ENCODE measurements around the gene PNO1.

The PNO1 gene

DNA sequence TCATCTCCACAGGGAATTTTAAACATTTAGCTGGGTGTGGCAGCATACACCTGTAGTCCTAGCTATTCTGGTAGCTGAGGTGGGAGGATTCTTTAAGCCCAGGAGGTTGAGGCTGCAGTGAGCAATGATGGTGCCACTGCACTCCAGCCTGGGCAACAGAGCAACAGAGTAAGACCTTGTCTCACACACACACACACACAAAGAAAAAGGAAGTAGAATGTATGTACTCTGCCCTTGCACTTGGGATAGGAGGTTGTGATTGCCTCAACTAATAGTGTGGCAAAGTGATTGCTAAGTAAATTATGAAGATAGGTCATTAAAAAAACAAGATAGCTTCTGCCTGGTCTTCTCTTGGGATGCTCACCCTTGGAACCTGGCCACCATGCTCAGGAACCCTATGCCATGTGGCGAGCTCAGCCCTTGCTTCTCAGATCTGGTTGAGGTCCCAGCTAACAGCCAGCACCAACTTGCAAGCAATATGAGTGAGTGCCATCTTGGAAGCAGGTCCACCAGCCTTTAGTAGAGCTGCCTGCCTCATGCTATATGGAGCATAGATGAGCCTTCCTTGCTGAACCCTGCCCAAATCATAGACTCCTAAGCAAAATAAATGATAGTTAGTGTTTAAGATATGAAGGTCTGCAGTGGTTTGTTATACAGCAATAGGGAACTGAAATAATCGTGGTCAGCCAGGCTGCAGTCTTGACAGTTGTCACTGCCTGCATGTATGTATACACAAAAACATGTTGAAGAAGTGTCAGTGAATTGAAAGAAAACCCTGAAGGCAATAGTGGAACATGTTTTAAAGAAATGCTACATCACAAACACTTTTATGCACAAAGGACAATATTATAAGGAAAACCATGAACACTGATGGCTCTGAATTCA, 30.1 kb upstream of the PNO1 start:
- Histone ChIP-seq H3K27ac (ENCODE audit: low read length) (no peak overlapping the region), H3K36me3 (ENCODE audit: insufficient read depth, low read depth, low read length) (peaks cover 6% of the 10 kb centered on the region; the same call in 1 of the 2 replicates), H3K9me3 (ENCODE audit: insufficient read depth, low read depth, low read length) (no peaks in the 10 kb centered on the region), H3K4me1 (ENCODE audit: insufficient read depth, low read length) (no peaks in the 10 kb centered on the region), H3K4me3 (ENCODE audit: low read length) (no peak overlapping the region), H3K9ac (ENCODE audit: low read depth, low read length) (no peak overlapping the region), H3K27me3 (ENCODE audit: insufficient read depth, low read length) (no peaks in the 10 kb centered on the region)

DNA sequence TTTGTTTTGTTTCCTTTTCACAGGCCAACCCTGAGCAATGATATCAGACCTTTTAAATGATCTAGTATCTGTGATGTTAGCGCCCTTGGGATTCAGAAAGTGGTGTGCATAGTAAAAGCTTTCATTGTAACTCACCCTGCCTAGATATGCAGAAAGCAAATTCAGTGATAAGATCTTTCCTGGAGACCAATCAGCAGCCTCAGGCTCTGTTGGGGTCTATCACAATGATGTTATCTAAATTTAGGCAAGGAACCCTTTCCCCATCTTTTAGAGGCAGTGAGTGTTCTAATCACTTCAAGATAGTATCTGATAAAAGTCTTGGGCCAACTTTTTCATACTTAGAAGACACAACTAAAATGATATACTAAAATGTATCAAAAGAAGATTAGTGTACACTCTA, 23.6 kb upstream of the PNO1 start:
- Histone ChIP-seq H3K27ac (ENCODE audit: low read length) (no peak overlapping the region), H3K27me3 (ENCODE audit: insufficient read depth, low read length) (no peaks in the 10 kb centered on the region), H3K36me3 (ENCODE audit: insufficient read depth, low read depth, low read length) (peaks cover 26% of the 10 kb centered on the region; the same call in 1 of the 2 replicates), H3K4me3 (ENCODE audit: low read length) (no peak overlapping the region), H3K4me1 (ENCODE audit: insufficient read depth, low read length) (no peaks in the 10 kb centered on the region), H3K9me3 (ENCODE audit: insufficient read depth, low read depth, low read length) (no peaks in the 10 kb centered on the region), H3K9ac (ENCODE audit: low read depth, low read length) (no peak overlapping the region)

DNA sequence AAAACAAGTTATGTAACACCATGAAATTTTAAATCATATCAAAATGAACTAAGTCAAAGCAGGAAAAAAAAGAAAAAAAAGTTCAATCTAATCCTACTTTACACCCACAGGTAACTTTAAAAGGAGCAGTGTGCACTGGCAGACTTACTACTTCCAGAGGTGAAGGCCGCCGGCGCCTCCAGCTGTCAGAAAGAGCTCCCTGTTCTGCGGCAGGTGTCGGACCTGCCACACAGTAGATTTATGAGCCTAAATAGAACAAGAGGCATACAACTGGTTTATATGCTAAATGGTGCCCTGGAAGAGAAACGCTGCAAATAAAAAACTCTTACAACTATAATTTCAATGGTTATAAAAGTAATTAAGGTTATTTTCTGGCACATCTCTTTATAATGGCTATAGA, 23.1 kb upstream of the PNO1 start:
- Histone ChIP-seq H3K4me3 (ENCODE audit: low read length) (no peak overlapping the region), H3K9ac (ENCODE audit: low read depth, low read length) (no peak overlapping the region), H3K27ac (ENCODE audit: low read length) (no peak overlapping the region), H3K4me1 (ENCODE audit: insufficient read depth, low read length) (no peaks in the 10 kb centered on the region), H3K9me3 (ENCODE audit: insufficient read depth, low read depth, low read length) (no peaks in the 10 kb centered on the region), H3K36me3 (ENCODE audit: insufficient read depth, low read depth, low read length) (peaks cover 26% of the 10 kb centered on the region; the same call in 1 of the 2 replicates), H3K27me3 (ENCODE audit: insufficient read depth, low read length) (no peaks in the 10 kb centered on the region)

GRCh38 chr2:68135448-68136320, 22.0 kb upstream of the PNO1 start:
- H3K27ac ChIP-seq (ENCODE audit: low read length), result no peak overlapping the region
- no peak overlapping the region for H3K9ac ChIP-seq (ENCODE audit: low read depth, low read length)

DNA sequence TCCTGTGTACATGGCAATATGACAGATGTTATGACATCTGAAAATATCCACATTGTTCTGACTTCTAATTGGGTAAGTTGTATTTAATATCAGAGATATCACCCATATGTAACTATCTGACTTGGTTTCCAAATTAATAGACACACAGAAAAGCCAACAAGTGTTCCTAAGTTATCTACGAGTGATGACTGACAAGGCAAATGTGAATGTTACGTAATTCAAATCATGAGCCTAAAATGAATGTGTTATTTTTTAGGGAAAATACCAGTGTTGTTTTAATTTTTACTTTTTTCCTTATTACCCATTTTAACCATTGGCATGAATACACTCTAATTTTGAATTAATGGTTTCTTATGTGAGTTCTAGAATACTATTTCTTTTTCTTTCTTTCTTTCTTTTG, 15.8 kb upstream of the PNO1 start:
- Histone ChIP-seq H3K4me3 (ENCODE audit: low read length) (no peak overlapping the region), H3K9me3 (ENCODE audit: insufficient read depth, low read depth, low read length) (no peaks in the 10 kb centered on the region), H3K27me3 (ENCODE audit: insufficient read depth, low read length) (no peaks in the 10 kb centered on the region), H3K4me1 (ENCODE audit: insufficient read depth, low read length) (no peaks in the 10 kb centered on the region), H3K9ac (ENCODE audit: low read depth, low read length) (no peak overlapping the region), H3K36me3 (ENCODE audit: insufficient read depth, low read depth, low read length) (peaks cover 24% of the 10 kb centered on the region), H3K27ac (ENCODE audit: low read length) (no peak overlapping the region)

More at GRCh38 chr2:68135448-68136320, 22.0 kb upstream of the PNO1 start:
- Histone ChIP-seq H3K4me1 (ENCODE audit: insufficient read depth, low read length) (no peaks in the 10 kb centered on the region), H3K9me3 (ENCODE audit: insufficient read depth, low read depth, low read length) (no peaks in the 10 kb centered on the region), H3K36me3 (ENCODE audit: insufficient read depth, low read depth, low read length) (peaks cover 35% of the 10 kb centered on the region; the same call in 1 of the 2 replicates), H3K4me3 (ENCODE audit: low read length) (no peak overlapping the region), H3K27me3 (ENCODE audit: insufficient read depth, low read length) (no peaks in the 10 kb centered on the region)

DNA sequence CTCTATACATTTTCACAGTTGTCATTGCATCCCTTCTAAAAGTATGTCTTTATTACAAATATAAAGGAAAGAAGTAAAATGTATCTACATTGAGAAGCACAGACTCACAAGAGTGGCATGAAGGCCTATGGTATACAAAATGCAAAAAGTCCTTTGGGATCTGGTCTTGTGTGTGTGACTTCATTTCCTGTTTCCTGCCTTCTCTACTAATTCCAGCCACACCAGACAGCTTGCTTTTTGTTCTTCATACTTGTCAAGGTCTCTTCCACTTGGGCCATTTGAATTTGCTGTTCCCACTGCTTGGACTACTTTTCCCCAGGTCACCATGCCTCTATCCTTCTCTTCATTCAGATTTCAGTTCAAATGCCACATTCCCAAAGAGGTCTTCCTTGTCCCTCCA, 6.7 kb upstream of the PNO1 start:
- no peak overlapping the region for H3K27ac ChIP-seq (ENCODE audit: low read length)
- H3K9me3 ChIP-seq (ENCODE audit: insufficient read depth, low read depth, low read length), result no peaks in the 10 kb centered on the region
- H3K9ac ChIP-seq (ENCODE audit: low read depth, low read length), result no peak overlapping the region
- no peak overlapping the region for H3K4me3 ChIP-seq (ENCODE audit: low read length)
- H3K36me3 ChIP-seq (ENCODE audit: insufficient read depth, low read depth, low read length), result no peaks in the 10 kb centered on the region
- H3K4me1 ChIP-seq (ENCODE audit: insufficient read depth, low read length), result no peaks in the 10 kb centered on the region; the same call in 1 of the 2 replicates
- H3K27me3 ChIP-seq (ENCODE audit: insufficient read depth, low read length), result no peaks in the 10 kb centered on the region

- Histone ChIP-seq H3K9ac (ENCODE audit: low read depth, low read length) (no peak overlapping the region), H3K4me3 (ENCODE audit: low read length) (no peak overlapping the region), H3K9me3 (ENCODE audit: insufficient read depth, low read depth, low read length) (no peaks in the 10 kb centered on the region), H3K27ac (ENCODE audit: low read length) (no peak overlapping the region), H3K4me1 (ENCODE audit: insufficient read depth, low read length) (peaks cover 6% of the 10 kb centered on the region), H3K36me3 (ENCODE audit: insufficient read depth, low read depth, low read length) (no peaks in the 10 kb centered on the region), H3K27me3 (ENCODE audit: insufficient read depth, low read length) (no peaks in the 10 kb centered on the region)
Measured at GRCh38 chr2:68152681-68153347, 4.9 kb upstream of the PNO1 start.

GRCh38 chr2:68155618-68156017, 2.1 kb upstream of the PNO1 start:
- Histone ChIP-seq H3K9ac (ENCODE audit: low read depth, low read length) (no peak overlapping the region), H3K9me3 (ENCODE audit: insufficient read depth, low read depth, low read length) (no peaks in the 10 kb centered on the region), H3K27me3 (ENCODE audit: insufficient read depth, low read length) (no peaks in the 10 kb centered on the region), H3K4me1 (ENCODE audit: insufficient read depth, low read length) (peaks cover 9% of the 10 kb centered on the region), H3K36me3 (ENCODE audit: insufficient read depth, low read depth, low read length) (peaks cover 12% of the 10 kb centered on the region), H3K4me3 (ENCODE audit: low read length) (no peak overlapping the region), H3K27ac (ENCODE audit: low read length) (no peak overlapping the region)

GRCh38 chr2:68156419-68156818, 1.3 kb upstream of the PNO1 start:
- Histone ChIP-seq H3K9me3 (ENCODE audit: insufficient read depth, low read depth, low read length) (no peaks in the 10 kb centered on the region), H3K27ac (ENCODE audit: low read length) (peak overlapping the region; percentile 49)

GRCh38 chr2:68157002-68157401, 686 bp upstream of the PNO1 start:
- Histone ChIP-seq H3K4me1 (ENCODE audit: insufficient read depth, low read length) (peaks cover 9% of the 10 kb centered on the region; the same call in 1 of the 2 replicates), H3K9ac (ENCODE audit: low read depth, low read length) (peak overlapping the region; percentile 93), H3K36me3 (ENCODE audit: insufficient read depth, low read depth, low read length) (peaks cover 26% of the 10 kb centered on the region), H3K9me3 (ENCODE audit: insufficient read depth, low read depth, low read length) (no peaks in the 10 kb centered on the region), H3K4me3 (ENCODE audit: low read length) (peak overlapping the region; percentile 88), H3K27ac (ENCODE audit: low read length) (peak overlapping the region; percentile 49), H3K27me3 (ENCODE audit: insufficient read depth, low read length) (no peaks in the 10 kb centered on the region)

More at GRCh38 chr2:68156419-68156818, 1.3 kb upstream of the PNO1 start:
- Histone ChIP-seq H3K4me1 (ENCODE audit: insufficient read depth, low read length) (peaks cover 9% of the 10 kb centered on the region), H3K36me3 (ENCODE audit: insufficient read depth, low read depth, low read length) (peaks cover 20% of the 10 kb centered on the region), H3K27me3 (ENCODE audit: insufficient read depth, low read length) (no peaks in the 10 kb centered on the region), H3K4me3 (ENCODE audit: low read length) (peak overlapping the region; percentile 88), H3K9ac (ENCODE audit: low read depth, low read length) (peak overlapping the region; percentile 93)

GRCh38 chr2:68158134-68158447, 403 bp downstream of the PNO1 start:
- H3K4me1 ChIP-seq (ENCODE audit: insufficient read depth, low read length), result peaks cover 9% of the 10 kb centered on the region; the same call in 1 of the 2 replicates
- peak overlapping the region; percentile 93 for H3K9ac ChIP-seq (ENCODE audit: low read depth, low read length)
- H3K36me3 ChIP-seq (ENCODE audit: insufficient read depth, low read depth, low read length), result peaks cover 36% of the 10 kb centered on the region
- no peaks in the 10 kb centered on the region for H3K9me3 ChIP-seq (ENCODE audit: insufficient read depth, low read depth, low read length)
- H3K27ac ChIP-seq (ENCODE audit: low read length), result peak overlapping the region; percentile 49
- no peaks in the 10 kb centered on the region for H3K27me3 ChIP-seq (ENCODE audit: insufficient read depth, low read length)
- H3K4me3 ChIP-seq (ENCODE audit: low read length), result peak overlapping the region; percentile 88
